GM19438 (cell line): ENCODE data around the gene RHBDF1.

Source experiments
- ATAC-seq: cut with Tn5 transposase; IDR thresholded peaks from one replicate; pipeline ENCODE4 v1.9.1; 2021; ENCODE audit warnings: low read depth; ENCODE audit not compliant: unreplicated experiment

RHBDF1 gene, protein sequence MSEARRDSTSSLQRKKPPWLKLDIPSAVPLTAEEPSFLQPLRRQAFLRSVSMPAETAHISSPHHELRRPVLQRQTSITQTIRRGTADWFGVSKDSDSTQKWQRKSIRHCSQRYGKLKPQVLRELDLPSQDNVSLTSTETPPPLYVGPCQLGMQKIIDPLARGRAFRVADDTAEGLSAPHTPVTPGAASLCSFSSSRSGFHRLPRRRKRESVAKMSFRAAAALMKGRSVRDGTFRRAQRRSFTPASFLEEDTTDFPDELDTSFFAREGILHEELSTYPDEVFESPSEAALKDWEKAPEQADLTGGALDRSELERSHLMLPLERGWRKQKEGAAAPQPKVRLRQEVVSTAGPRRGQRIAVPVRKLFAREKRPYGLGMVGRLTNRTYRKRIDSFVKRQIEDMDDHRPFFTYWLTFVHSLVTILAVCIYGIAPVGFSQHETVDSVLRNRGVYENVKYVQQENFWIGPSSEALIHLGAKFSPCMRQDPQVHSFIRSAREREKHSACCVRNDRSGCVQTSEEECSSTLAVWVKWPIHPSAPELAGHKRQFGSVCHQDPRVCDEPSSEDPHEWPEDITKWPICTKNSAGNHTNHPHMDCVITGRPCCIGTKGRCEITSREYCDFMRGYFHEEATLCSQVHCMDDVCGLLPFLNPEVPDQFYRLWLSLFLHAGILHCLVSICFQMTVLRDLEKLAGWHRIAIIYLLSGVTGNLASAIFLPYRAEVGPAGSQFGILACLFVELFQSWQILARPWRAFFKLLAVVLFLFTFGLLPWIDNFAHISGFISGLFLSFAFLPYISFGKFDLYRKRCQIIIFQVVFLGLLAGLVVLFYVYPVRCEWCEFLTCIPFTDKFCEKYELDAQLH

DNA sequence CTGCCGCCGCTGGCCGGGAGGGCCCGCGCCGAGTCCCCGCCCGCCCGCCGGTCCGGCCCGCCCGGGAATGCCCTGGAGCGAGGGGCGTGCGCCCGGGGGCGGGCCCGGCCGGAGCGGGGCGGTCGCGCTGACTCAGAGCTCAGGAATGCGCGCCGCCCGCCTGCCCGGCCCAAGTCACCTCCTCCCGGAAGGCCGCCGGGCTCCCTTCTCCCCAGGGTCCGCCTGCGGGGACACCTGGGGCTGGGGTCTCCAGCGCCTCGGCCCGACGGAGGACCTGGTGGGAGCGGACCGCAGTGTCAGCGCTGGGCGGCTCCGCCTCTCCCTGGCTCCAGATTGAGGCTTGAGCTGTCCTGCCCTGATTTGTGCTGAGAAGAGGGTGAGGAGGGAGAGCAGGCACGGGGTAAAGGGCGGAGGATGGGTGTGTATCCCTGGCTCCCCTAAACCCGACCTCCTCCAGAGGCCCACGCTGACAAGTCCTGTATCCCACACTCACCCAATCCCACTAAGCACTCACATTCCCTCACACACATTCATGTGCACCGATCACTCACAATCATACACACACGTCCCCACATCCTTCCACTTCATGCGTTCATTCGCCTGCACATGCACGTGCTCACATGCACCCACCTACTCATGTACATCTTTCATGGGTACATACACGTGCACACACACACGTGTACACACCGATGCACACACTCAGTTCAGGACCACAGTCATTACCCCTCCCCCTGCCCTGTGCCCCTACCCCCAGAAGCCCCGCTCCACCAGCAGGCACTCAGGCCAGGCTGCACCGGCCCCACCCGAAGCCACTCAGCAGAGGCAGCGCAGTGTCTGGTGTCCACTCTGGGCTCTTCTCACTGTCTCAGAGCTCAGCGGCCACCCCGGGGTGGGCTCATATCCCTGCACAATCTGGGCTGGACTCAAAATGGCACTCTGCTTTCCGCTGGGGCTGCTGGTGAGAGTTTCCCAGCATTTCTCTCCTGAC, at the start of gene RHBDF1:
Gene RHBDF1 (minus strand): TSS at position 71 of the 988 bp plus-strand sequence. CDS start 7,616 bp downstream, outside the sequence.
- ATAC-seq = no peak

DNA sequence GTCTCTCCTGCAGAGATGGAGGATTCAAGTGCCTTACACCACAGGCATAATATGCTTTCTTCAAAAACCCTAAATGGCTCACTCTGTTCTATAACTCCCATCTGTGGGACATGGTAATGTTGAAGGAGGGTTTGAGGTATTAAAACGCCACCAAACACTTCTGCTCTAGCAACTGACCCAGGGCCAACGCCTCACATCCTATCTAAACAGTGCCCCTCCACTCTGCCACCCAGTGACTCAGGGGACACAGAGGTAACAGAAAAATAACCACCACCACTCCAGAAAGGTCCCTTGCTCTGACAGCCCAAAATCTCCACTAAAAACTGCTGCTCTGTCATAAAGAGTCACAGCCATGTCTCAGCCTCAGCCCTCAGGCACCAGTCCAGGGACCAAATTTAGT, 48.3 kb upstream of the RHBDF1 start:
- ATAC-seq = no peak

DNA sequence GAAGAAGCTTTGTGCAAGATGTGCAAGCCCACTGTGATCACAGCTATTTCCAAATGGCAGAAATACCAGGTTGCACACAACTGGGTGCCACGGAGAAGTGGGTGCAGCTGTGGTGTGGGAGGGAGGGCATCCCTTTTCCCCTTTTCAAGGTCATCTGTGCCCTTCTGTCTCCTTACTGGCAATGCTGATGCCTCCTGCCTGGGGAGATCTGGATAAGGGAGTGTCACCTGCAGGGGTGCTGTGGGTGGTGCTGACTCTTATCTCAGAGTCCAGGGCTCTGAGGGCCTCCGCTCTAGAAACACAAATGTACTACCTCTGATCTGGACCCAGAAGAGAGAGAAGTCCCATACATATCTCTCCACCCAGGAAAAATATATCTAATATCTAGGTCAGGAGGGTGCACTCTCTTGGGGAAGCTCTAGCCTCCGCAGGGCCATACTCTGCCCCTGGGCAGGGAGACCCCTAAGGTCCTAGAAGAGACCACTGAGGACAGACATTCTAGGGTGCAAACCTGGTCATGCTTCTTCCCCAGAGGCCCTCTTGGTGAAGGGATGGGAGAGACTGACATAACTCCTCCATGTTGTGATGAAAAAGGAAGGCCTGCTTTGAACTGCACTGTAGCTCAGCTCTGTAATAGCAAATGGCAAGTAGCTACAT, 47.5 kb upstream of the RHBDF1 start:
- no peak for ATAC-seq

DNA sequence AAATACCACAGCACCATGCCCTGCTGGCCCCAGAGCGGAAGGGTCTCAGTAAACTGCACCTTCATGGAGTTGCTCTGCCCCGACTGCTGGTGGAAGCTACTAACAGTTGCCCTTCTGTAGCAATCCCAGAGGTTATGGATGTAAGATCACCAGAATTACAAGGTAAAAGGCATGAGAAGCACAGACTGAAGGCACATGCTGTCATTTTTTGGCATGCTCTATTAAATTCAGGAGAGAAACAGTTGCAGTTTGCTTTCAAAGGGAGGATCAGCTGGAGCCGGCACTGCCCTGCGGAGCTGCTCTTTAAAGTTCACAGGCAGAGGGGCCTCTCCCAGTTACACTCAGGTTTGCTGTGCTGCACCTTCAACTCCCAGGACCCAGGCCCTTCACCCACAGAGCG, 46.9 kb upstream of the RHBDF1 start:
- ATAC-seq = no peak

DNA sequence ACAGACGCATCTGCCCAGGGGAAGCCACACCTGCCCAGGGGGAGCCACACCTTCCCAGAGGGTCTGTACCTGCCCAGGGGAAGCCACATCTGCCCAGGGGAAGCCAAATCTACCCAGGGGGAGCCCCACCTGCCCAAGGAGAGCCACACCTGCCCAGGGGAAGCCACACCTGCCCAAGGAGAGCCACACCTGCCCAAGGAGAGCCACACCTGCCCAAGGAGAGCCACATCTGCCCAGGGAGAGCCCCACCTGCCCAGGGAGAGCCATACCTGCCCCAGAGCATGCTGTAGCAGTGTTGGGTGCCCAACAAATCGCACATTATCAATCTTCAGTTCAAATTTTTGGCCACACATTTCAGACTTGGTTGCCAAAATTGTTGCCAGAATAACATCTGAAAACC, 46.4 kb upstream of the RHBDF1 start:
- ATAC-seq = no peak

DNA sequence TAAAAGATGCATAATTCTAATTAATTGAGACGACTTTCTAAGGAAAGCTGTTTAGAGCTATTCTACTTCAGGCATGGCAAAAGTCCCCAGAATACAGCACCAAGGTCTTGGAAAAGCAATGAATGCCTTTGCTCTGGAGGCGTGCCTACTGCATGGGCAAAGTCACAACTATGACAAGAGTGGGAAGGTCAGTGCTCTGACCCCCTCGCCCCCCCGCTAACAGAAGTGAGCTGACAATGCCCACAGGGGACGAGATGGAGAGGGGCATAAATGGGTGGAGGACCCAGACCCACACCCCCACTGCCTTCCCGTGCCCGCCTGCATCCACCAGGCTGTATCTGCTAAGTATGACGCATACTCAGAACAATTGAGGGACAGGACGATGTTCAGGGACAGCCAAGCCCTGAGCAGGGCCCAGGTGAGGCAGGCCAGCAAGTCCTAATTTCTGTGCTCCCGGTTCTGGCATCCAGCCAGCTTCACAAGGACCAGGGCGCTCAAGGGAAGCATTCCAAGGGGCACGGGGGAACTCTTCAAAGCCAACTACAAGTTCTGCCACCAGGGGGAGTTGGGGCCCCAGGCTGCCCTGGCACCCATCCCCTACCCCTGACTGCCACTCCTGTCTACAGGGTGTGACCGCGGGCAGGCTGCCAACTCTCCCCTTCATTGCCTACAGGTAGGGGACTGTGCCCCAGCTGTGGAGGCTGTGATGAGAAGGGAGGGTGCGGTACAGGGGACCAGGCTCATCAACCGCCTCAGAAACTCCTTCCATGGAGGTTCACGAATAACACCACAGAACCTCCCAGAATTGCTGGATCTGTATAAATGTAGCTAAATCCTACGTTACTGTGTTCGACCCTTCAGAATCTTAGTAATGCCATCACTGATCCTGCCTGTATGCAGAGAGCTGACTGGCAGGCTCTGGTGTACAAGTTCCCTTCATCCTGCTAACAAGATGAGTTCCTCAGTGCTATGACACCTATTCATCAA, 45.2 kb upstream of the RHBDF1 start:
- ATAC-seq = no peak

DNA sequence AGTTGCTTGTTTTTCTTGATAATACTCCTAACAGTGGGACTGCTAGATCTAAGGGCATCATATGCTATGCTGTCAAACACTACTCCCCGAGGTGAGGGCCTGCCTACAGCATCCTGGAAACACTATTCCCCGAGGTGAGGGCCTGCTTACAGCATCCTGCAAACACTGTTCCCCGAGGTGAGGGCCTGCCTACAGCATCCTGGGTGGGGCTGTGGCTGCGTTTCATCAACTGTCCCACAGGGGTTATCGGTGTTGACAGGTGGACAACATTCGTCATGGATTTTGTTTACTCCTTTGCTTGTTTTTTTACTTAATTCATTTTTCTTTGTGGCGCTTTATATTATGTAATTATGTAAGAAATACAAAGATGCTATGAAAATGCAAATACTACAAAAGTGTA, 43.6 kb upstream of the RHBDF1 start:
- ATAC-seq = no peak

DNA sequence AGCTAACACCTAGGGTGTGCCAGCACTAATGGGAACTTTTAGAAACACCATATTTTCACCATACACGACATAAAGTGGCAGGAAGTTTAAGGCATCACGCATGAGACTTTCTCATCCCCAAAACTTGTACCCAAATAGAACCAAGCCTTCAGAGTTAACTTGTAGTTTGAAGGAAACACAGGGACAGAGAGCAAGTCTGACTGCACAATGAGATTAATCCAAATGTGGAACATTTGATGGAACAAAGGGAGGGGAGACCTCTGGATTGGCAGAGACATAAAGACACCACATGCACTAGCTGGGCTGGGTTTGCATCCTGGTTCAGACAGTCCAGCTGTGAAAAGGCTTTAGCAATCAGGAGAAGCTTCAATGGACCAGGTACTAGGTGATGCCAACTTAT, 41.9 kb upstream of the RHBDF1 start:
- no peak for ATAC-seq

DNA sequence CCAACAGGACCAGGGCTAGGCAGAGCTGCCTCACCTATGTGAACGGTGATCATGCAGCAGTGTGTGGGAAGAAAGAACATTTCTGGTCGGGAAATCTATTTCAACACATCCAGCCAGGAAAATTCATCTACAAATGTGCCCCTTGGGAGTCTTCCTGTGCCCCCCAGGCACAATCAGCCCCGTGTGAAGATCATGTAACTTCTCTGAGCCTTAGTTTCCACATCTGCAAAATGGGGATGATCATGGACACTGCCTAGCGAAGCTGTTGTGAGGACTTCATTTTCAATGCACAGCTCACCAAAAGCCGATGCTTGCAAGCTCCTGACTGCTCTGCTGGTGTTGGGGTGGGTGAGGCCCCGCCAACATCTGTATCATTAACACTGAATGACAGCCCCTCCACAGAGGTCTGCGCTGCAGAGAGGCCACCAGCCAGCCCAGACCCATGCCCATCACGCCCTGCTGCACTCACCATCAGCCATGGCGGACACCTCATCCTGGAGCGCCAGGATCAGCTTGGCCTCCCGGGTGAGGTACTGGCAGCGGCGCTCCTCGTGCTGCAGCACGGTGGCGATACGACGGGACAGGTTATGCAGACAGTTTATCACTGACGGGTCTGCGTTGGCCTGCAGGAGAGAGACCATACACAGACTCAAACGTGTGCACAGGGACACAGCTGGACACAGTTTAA, 39.9 kb upstream of the RHBDF1 start:
- ATAC-seq = no peak

DNA sequence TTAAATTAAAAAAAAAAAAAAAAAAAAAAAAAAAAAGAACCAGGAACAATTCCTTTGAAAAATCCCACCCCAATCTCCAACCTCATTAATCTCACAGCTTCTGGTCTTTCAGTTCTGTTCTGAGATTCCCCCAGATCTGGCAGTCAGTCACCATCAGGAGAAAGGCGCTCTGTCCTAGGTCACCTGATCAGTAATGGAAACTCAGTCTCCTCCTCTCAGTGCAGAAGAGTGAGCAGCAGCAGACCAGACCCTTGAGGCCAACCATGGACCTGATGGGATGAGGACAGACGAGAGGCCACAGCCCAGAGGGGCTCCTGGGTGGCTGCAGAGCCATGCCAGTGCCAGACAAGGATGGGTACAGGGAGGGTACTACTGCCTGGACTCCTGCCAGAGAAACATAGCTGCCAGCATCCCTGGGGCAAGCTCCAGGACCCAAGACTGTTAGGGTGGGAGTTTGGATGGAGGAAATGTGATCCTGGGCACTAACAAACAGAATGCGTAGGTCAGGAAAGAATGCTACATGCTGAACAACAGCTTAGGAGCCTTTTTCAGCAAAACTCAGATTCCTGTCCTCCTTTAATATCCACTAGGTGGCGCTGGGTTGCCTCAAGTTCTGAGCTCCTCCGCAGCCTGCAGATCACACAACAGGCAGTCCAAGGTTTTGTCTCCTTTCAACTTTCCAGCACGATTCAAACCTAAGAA, 34.3 kb upstream of the RHBDF1 start:
- no peak for ATAC-seq

DNA sequence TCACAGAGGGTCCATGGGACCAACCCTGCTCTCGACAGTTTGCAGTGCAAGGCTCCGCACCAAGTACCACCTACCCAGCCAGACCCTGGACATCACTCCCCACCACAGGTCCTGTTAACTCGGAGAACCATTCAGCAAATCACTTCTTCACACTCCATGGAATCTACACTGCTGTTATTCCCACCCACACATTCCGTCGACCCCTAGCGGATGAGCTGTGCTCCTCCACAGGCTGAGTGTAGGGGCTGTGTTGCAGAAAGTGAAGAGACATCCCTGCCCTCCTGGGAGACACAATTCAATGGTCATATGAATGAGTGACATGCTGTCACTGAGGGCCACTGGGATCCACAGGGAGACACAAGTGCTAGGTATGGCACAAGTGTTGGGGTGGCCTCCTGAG, 33.1 kb upstream of the RHBDF1 start:
- ATAC-seq = no peak

DNA sequence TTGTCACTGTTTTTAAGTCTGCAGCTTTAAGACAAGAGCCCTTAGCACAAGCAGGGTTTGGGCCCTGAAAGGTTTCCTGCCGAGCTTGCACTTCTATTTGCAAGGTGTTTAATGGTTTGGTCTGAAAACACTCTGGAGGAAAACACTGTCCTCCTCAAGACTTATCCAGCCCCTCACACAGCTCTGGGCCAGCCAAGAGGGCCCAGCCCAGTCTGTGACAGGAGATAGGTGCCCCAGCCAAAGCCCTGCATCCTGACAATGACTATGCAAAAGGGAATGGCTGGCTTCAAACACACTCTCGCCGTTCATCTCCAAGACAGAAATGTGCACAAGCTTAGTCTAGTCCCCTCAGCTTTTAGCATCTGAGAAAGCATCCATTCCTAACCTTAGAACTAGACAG, 32.5 kb upstream of the RHBDF1 start:
- no peak for ATAC-seq

DNA sequence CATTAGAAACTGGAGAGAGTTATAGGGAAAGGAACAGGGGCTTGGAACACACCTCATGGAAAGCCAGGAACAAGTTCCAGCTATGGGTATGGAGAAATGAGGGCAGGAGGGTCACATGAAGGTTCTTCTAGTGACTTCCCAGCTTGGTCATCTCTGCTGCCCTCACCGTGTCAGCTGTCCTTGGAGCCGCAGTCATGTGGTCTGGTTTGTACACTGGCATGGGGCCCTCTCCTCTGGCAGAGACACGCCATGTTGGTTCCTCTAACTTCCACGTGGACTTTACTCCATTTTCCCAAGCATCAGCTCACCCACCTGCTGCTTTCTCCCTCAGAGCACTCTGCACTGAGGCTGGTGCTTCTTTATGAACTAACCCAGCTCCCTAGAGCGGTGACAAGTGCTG, 31.9 kb upstream of the RHBDF1 start:
- ATAC-seq = no peak

DNA sequence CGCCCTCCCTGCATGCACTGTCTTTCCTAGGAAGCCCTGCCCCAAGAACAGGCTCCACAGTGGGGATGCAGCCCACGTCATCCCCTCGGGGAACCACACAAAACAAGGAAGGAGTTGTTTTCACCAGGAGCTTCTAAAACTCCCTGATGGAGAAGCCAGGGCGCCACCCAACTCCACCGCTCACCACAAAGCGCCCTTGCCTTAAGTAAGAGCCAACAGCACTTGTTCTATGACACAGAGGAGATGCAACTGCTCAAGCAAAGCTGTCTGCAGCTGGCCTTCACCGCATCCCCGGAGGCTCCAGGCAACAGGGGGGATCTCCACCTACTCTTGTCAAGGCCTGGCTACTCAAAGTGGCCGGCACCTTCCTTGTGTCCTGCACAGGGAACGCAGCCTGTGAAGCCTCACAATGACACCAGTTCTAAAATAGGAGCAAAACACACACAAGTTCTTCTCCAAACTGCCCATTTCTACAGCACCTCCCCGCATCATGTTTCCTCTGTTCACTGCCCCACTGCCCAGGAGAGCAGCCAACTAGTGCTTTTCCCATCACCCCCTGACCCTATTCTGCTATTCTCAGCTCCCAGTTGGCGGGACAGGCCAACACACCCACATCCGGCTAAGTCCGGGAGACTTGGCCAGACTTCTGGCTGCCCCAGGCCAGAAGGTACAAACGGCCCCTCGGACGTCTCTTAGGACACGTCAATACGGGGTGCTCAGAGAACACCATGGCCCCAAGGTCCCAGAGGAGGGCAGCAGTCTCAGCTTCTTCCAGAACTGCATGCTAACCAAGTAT, 29.8 kb upstream of the RHBDF1 start:
- ATAC-seq = no peak

DNA sequence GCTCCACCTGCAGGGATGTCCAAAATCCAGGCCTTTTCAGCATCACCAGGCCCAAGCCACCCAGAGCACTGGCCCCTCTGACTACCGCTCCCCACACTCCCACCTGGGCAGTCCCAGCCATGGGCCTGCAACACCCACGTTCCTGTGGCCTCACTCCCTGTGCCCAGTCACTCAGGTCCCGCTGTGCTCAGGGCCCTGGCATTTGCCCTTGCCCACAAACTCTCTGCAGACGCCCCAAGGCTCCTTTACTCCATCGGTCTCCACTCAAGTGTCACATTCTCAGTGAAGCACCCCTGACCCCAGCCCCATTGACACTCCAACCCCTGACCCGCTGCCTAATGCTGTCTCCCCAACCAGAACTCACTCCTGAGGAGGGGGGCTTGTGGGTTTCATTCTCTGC, 29.2 kb upstream of the RHBDF1 start:
- ATAC-seq = no peak

DNA sequence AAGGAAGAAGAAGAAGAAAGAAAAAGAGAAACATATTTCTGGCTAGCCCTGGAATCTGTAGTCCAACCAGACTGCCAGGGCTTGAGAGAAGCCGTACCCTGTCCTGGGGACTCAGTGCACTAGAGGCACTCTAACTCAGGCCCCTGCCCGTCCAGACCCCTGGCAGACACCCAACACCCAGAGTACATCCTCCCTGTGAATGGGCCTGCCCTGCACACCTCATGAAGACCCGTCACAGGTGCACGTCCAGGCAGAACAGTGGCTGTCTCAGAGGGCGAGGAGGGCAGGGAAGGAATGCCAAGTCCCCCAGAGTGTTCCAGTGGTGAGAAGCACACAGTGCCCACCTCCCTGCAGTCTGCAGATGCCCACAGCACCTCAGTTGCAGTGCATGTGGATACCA, 28.6 kb upstream of the RHBDF1 start:
- no peak for ATAC-seq

DNA sequence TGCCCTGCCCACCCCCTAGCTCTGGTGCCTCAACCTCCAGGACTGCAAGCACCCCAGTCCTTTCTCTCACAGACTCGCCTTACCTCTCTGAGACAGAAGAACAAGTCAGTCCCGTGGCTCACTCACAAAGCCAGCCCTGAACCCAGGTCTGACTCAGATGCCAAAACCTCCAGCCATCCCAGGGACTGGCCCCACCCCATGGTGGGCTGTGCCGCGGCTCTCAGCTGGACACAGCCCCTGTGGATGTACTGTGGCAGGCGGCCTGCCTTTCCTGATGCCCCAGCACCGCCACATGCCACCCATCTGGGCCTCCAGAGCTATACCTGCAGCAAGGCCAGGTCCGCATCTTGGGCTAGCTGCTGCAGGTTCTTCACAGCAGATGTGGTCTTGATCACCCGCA, 25.4 kb upstream of the RHBDF1 start:
- ATAC-seq = no peak
